HL-60 (cell line): ENCODE results near the gene ADAM30.

Experiments used
- DNase-seq, 2 experiments: peaks; one replicate each; pipeline ENCODE4 v3.0.0-alpha.2; 2010 to 2020; ENCODE audit warnings: low read depth in 1 of 2, low spot score in 1 of 2
- H3K27ac ChIP-seq: fragments of 250-450 bp; sonication (Bioruptor Pico); replicated peaks from 2 replicates; pipeline ENCODE4 v1.5.1; 2020; ENCODE audit warnings: mild to moderate bottlenecking, moderate library complexity
- H3K27me3 ChIP-seq: fragments of 250-450 bp; sonication (Bioruptor Pico); 2 replicates; pipeline ENCODE4 v1.5.1; 2021; ENCODE audit warnings: mild to moderate bottlenecking, moderate library complexity; ENCODE audit not compliant: insufficient read depth, poor library complexity, severe bottlenecking
- H3K4me3 ChIP-seq: replicated peaks from 2 replicates; pipeline ENCODE4 v1.5.1; 2011; ENCODE audit warnings: mild to moderate bottlenecking, control low read depth, low read length; ENCODE audit not compliant: insufficient read depth
- GABPA ChIP-seq: IDR thresholded peaks from 2 replicates; pipeline ENCODE4 v1.6.1; 2012; ENCODE audit warnings: low read depth
- POLR2AphosphoS5 ChIP-seq: IDR thresholded peaks from 2 replicates; pipeline ENCODE4 v1.6.1; 2012; ENCODE audit warnings: low read depth
- REST ChIP-seq: IDR thresholded peaks from 2 replicates; pipeline ENCODE4 v1.6.1; 2012; ENCODE audit warnings: low read depth; ENCODE audit not compliant: insufficient replicate concordance
- SPI1 ChIP-seq: IDR thresholded peaks from 2 replicates; pipeline ENCODE4 v1.6.1; 2012; ENCODE audit warnings: low read depth, mild to moderate bottlenecking, borderline replicate concordance
- TF ChIP-seq, protein P1 (sequence below): IDR thresholded peaks from one replicate; pipeline ENCODE4 v1.5.1; 2011; ENCODE audit warnings: low read length, control low read depth, inconsistent platforms; ENCODE audit not compliant: insufficient read depth

ADAM30 gene

DNA sequence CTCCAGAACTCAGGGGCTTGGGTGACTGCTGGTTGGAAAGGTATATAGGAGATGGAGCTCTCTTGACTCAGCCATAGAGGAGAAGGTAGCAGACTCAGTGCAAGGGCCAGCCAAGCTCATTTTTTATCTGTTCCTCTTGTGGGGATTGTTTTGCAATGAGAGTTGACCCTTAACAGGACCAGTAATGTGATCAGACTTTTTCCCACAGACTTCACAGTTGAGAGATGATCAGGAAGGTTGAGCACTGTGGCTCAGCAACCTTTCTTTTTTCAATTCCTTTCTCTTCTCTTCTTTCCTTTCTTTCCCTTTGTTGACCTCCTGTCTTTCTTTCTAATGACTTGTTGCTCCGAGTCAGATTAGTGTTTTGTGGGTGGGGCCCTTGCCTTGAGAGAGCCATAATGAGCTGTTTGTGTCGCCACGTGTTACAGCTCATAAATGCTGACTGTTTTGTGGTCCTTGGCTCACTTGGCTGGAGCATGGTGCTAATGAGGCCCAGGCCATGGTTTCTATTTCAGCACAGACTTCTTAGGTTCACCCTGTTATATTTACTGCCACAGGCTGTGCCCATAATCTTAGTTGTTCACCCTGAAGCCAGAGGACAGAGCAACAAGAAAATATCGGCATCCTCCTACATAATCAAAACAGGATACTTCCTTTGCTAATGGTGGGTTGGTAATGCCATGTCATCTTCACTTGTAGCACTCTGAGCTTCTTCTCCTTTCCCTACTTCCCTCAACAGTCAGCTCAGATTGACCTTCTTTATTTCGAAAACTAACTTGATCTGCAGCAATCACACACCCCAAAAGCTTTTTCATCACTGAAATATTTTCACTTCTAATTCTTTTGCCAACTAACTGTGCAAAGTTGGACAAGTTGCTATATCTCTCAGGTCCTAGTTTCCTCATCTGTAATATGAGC lies 13.9 kb downstream of the ADAM30 start:
- DNase-seq = peak in 1 of 2 experiments; percentile 11
- TF ChIP-seq REST = peak; percentile 55
- TF ChIP-seq POLR2AphosphoS5 = no peak
- Histone ChIP-seq H3K27me3 (no peaks in the 10 kb centered on the region), H3K4me3 (no peak overlapping the region), H3K27ac (no peak overlapping the region)

GRCh38 chr1:119879510-119880434 lies 16.5 kb downstream of the ADAM30 start:
- no peak overlapping the region for H3K27ac ChIP-seq
- no peak overlapping the region for H3K4me3 ChIP-seq
- DNase-seq = no peak
- no peaks in the 10 kb centered on the region for H3K27me3 ChIP-seq
- no peak for TF ChIP-seq POLR2AphosphoS5
- TF ChIP-seq SPI1 = no peak
- no peak for TF ChIP-seq REST
- TF ChIP-seq, protein P1, sequence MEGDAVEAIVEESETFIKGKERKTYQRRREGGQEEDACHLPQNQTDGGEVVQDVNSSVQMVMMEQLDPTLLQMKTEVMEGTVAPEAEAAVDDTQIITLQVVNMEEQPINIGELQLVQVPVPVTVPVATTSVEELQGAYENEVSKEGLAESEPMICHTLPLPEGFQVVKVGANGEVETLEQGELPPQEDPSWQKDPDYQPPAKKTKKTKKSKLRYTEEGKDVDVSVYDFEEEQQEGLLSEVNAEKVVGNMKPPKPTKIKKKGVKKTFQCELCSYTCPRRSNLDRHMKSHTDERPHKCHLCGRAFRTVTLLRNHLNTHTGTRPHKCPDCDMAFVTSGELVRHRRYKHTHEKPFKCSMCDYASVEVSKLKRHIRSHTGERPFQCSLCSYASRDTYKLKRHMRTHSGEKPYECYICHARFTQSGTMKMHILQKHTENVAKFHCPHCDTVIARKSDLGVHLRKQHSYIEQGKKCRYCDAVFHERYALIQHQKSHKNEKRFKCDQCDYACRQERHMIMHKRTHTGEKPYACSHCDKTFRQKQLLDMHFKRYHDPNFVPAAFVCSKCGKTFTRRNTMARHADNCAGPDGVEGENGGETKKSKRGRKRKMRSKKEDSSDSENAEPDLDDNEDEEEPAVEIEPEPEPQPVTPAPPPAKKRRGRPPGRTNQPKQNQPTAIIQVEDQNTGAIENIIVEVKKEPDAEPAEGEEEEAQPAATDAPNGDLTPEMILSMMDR = no peak
- no peak for TF ChIP-seq GABPA

DNA sequence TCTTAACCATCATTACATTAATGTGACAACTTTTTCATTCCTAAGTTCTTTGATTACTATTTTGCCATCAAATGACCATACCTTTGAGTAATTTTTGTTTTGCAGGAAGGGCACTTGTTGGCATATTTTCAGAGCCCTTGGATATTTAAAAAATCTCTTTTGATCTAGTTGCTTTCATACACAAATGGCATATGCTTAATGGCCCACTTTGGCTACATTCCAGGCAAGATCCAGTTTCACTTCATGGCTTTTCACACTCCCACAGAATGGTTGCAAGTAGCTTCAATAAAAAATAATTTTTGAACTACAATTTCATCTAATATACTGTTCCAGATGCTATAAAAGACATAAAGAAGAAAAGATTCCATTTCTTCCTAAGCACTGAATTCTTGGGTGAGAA lies 18.1 kb downstream of the ADAM30 start:
- DNase-seq = no peak
- H3K27ac ChIP-seq = no peak overlapping the region
- TF ChIP-seq GABPA = no peak
- no peaks in the 10 kb centered on the region for H3K27me3 ChIP-seq
- H3K4me3 ChIP-seq = no peak overlapping the region

DNA sequence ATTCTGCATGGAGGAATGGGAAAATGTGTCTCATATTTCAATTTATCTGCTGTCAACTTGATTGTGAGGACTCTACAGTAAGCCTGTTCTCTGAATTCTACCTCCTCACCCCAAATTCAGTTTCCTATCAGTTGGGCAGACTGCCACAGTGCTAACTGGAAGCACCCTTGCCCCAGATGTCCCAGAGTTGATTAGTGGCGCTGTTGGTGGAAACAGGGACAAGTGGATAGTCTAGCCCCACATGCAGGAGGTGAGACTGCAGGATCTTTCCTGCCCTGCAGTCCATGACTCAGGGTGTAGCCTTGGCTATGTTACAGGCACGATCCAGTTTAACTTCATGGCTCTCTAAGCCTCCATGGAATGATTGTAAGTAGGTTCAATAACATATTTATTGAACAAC lies 22.1 kb downstream of the ADAM30 start:
- no peak overlapping the region for H3K27ac ChIP-seq
- no peak overlapping the region for H3K4me3 ChIP-seq
- TF ChIP-seq REST (no peak), SPI1 (no peak), POLR2AphosphoS5 (no peak), GABPA (no peak)
- TF ChIP-seq, protein P1 = no peak
- no peaks in the 10 kb centered on the region for H3K27me3 ChIP-seq
- no peak for DNase-seq
